Measurements from ENCODE around the gene TMPRSS11B.

- TF ChIP-seq, protein P1, sequence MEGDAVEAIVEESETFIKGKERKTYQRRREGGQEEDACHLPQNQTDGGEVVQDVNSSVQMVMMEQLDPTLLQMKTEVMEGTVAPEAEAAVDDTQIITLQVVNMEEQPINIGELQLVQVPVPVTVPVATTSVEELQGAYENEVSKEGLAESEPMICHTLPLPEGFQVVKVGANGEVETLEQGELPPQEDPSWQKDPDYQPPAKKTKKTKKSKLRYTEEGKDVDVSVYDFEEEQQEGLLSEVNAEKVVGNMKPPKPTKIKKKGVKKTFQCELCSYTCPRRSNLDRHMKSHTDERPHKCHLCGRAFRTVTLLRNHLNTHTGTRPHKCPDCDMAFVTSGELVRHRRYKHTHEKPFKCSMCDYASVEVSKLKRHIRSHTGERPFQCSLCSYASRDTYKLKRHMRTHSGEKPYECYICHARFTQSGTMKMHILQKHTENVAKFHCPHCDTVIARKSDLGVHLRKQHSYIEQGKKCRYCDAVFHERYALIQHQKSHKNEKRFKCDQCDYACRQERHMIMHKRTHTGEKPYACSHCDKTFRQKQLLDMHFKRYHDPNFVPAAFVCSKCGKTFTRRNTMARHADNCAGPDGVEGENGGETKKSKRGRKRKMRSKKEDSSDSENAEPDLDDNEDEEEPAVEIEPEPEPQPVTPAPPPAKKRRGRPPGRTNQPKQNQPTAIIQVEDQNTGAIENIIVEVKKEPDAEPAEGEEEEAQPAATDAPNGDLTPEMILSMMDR (optimal IDR thresholded peaks at IDR 0.05 in 1 of 3, IDR thresholded peaks at IDR 0.05 in 1 of 3, conservative IDR thresholded peaks at IDR 0.05 in 1 of 3; ENCODE audit: extremely low read depth in 1 of 3, insufficient read depth in 2 of 3, low read length in 3 of 3): no peak
- no peak for TF ChIP-seq EZH2 (IDR thresholded peaks at IDR 0.05; ENCODE audit: low read length)
These were observed 16.9 kb downstream of the TMPRSS11B start for GRCh38 chr4:68228568-68228967.
